ENCODE results near the gene SLC6A3.

Gene SLC6A3

DNA sequence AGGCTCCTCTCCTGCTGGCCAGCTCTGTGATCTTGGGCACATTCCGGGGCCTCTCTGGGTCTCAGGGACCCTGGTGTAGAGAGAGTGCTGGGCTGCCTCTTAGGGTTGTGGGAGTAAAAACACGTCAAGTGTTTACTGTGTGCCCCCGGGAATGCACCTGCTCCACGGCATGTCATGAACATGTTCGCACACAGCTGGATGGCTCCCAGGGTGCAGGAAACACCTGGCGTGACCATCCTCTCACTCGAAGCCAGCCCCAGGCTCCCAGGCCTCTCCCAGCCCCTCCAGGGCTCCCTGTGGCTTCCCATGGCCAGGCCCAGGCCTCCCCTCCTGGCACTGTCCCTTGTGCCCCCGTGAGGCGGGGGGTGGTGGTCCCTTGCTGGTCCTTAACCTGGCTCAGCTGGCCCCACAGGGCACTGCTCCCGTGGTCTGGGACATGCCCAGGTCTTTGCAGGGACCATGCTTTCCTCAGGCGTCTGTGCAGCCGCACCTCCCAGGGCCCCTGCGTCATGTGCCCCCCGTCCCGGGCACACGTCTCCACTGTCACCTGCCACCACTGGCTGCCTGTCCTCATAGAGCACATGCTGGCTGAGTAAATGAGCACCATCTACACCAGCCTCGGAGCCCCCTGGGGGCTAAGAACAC lies 44.9 kb downstream of the SLC6A3 start:
- TF ChIP-seq GABPA (IDR thresholded peaks at IDR 0.05; ENCODE audit: low read depth) (no peak), POLR2AphosphoS5 (IDR thresholded peaks at IDR 0.05; ENCODE audit: low read depth) (no peak), SPI1 (IDR thresholded peaks at IDR 0.05; ENCODE audit: borderline replicate concordance, low read depth) (no peak)
- TF ChIP-seq, protein P1, sequence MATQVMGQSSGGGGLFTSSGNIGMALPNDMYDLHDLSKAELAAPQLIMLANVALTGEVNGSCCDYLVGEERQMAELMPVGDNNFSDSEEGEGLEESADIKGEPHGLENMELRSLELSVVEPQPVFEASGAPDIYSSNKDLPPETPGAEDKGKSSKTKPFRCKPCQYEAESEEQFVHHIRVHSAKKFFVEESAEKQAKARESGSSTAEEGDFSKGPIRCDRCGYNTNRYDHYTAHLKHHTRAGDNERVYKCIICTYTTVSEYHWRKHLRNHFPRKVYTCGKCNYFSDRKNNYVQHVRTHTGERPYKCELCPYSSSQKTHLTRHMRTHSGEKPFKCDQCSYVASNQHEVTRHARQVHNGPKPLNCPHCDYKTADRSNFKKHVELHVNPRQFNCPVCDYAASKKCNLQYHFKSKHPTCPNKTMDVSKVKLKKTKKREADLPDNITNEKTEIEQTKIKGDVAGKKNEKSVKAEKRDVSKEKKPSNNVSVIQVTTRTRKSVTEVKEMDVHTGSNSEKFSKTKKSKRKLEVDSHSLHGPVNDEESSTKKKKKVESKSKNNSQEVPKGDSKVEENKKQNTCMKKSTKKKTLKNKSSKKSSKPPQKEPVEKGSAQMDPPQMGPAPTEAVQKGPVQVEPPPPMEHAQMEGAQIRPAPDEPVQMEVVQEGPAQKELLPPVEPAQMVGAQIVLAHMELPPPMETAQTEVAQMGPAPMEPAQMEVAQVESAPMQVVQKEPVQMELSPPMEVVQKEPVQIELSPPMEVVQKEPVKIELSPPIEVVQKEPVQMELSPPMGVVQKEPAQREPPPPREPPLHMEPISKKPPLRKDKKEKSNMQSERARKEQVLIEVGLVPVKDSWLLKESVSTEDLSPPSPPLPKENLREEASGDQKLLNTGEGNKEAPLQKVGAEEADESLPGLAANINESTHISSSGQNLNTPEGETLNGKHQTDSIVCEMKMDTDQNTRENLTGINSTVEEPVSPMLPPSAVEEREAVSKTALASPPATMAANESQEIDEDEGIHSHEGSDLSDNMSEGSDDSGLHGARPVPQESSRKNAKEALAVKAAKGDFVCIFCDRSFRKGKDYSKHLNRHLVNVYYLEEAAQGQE (IDR thresholded peaks at IDR 0.05; ENCODE audit: insufficient replicate concordance, low read depth) = no peak
- TF ChIP-seq, protein P2, sequence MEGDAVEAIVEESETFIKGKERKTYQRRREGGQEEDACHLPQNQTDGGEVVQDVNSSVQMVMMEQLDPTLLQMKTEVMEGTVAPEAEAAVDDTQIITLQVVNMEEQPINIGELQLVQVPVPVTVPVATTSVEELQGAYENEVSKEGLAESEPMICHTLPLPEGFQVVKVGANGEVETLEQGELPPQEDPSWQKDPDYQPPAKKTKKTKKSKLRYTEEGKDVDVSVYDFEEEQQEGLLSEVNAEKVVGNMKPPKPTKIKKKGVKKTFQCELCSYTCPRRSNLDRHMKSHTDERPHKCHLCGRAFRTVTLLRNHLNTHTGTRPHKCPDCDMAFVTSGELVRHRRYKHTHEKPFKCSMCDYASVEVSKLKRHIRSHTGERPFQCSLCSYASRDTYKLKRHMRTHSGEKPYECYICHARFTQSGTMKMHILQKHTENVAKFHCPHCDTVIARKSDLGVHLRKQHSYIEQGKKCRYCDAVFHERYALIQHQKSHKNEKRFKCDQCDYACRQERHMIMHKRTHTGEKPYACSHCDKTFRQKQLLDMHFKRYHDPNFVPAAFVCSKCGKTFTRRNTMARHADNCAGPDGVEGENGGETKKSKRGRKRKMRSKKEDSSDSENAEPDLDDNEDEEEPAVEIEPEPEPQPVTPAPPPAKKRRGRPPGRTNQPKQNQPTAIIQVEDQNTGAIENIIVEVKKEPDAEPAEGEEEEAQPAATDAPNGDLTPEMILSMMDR (IDR thresholded peaks at IDR 0.05; ENCODE audit: insufficient read depth, low read length) = no peak
- Histone ChIP-seq H3K4me3 (replicated peaks; ENCODE audit: insufficient read depth, low read length) (no peak overlapping the region), H3K27me3 (ENCODE audit: insufficient read depth, poor library complexity, severe bottlenecking) (peaks cover 7% of the 10 kb centered on the region), H3K27ac (replicated peaks) (no peak overlapping the region)
- DNase-seq (ENCODE audit: low read depth in 1 of 2, low spot score in 1 of 2) = no peak

DNA sequence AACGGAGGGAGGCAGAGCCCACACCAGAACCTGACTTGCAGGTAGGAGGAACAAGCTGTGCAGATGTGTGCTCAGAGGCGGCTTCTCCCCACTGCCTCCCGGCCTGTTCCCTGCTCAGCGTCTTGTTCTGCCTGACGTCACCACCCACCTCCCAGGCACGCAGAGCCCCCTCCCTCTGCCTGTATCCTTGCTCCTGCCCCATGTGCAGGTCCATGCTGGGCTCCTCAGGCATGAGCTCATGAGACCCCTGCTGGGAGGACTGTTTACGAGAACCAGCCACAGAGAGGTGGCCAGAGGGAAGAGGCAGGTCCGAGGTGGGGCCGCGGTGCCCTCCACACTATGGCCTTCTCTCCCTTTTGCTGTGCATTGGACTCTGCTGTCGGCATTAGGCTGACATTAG lies 45.5 kb downstream of the SLC6A3 start:
- TF ChIP-seq, protein P2 (IDR thresholded peaks at IDR 0.05; ENCODE audit: insufficient read depth, low read length) = no peak
- TF ChIP-seq SPI1 (IDR thresholded peaks at IDR 0.05; ENCODE audit: borderline replicate concordance, low read depth) (no peak), POLR2AphosphoS5 (IDR thresholded peaks at IDR 0.05; ENCODE audit: low read depth) (no peak), GABPA (IDR thresholded peaks at IDR 0.05; ENCODE audit: low read depth) (no peak)
- TF ChIP-seq, protein P1 (IDR thresholded peaks at IDR 0.05; ENCODE audit: insufficient replicate concordance, low read depth) = no peak
- H3K4me3 ChIP-seq (replicated peaks; ENCODE audit: insufficient read depth, low read length) = no peak overlapping the region
- H3K27ac ChIP-seq (replicated peaks) = no peak overlapping the region
- H3K27me3 ChIP-seq (ENCODE audit: insufficient read depth, poor library complexity, severe bottlenecking) = peaks cover 8% of the 10 kb centered on the region
- DNase-seq (ENCODE audit: low read depth in 1 of 2, low spot score in 1 of 2) = no peak

DNA sequence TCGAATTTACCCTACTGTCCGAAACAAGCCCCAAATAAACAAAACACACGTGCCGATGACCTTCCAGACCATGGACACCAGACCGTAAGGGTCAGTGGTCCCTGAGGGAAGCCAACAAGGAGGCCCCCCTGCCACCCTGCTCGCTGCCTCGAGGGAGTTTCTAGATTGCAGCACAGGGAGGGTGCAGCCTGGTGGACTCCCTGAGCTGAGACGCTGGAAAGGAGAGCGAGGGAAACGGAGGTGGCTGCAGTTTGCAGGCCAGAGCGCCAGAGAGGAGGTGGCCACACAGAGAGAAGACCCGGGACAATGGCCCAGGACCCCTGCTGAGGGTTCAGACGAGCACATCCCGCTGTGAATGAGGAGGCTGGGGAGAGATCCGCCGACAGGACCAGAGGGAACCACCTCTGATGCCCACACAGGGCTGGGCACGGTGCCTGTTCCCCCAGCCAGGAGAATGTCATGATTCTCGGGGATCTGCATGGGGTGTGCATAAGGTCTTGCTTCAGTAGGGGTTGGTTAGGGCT lies 48.9 kb downstream of the SLC6A3 start:
- Histone ChIP-seq H3K27ac (replicated peaks) (no peak overlapping the region), H3K27me3 (ENCODE audit: insufficient read depth, poor library complexity, severe bottlenecking) (peaks cover 8% of the 10 kb centered on the region), H3K4me3 (replicated peaks; ENCODE audit: insufficient read depth, low read length) (no peak overlapping the region)
- no peak for TF ChIP-seq SPI1 (IDR thresholded peaks at IDR 0.05; ENCODE audit: borderline replicate concordance, low read depth)
- TF ChIP-seq, protein P1 (IDR thresholded peaks at IDR 0.05; ENCODE audit: insufficient replicate concordance, low read depth) = no peak
- TF ChIP-seq POLR2AphosphoS5 (IDR thresholded peaks at IDR 0.05; ENCODE audit: low read depth) = no peak
- TF ChIP-seq, protein P2 (IDR thresholded peaks at IDR 0.05; ENCODE audit: insufficient read depth, low read length) = no peak
- no peak for TF ChIP-seq GABPA (IDR thresholded peaks at IDR 0.05; ENCODE audit: low read depth)
- no peak for DNase-seq (ENCODE audit: low read depth in 1 of 2, low spot score in 1 of 2)
